DMS114 treated with DMSO at 0.1 percent for 48 hours (cell line): Measurements from ENCODE around the gene NUTM1.
"Not testable (repeated sequence)": the region's sequence is repeated elsewhere in the genome, so short reads cannot be mapped to it uniquely, and the experiment has no call there.

Experiments used
- DNase-seq: peaks from one replicate; lab custom pipeline; 2025; ENCODE audit not compliant: unreplicated experiment; lab: John Stamatoyannopoulos, UW

The NUTM1 gene

DNA sequence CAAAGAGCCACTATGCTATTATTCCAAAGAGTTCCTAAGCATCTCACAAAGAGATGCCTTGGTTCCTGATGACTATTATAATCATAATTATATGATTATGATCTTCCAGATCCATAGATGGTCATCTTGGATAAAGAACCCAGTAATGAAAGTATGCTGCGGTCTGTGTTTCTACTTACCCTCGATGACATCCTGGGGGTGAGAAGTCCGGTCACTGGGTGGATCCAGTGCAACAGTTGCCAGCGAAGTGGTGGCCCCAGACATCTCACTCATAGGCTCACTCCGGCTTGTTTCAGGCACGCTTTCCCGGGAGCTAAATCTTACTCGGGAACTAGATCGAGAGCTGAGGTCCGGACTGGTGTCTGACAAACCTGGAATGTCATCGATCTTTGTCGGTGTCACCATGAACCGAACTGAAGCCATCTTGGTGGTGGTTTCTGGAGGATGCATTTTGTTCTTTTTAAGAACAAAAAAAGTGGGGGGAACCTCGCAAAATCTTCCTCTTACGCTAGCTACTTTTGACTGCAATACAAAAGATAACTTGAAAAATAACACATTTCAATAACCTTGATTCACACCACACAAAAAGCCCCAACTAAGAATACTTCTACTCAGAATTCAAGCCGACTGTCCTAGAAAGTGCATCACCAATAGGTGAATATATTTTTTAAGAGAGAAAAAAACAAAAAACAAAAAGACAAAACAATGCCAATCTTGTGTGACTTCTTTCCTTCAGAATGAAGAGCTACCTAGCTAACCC is 6.7 kb upstream of the NUTM1 start:
- DNase-seq = no peak

- DNase-seq = no peak
Observed at GRCh38 chr15:34336991-34337556, 6.0 kb upstream of the NUTM1 start.

GRCh38 chr15:34337557-34338306 is 5.4 kb upstream of the NUTM1 start, which contains the start of gene SLC12A6:
SLC12A6 (minus strand) TSS chr15:34337781; CDS start chr15:34336680, 1,101 bp downstream.
- peak; percentile 82 for DNase-seq

DNA sequence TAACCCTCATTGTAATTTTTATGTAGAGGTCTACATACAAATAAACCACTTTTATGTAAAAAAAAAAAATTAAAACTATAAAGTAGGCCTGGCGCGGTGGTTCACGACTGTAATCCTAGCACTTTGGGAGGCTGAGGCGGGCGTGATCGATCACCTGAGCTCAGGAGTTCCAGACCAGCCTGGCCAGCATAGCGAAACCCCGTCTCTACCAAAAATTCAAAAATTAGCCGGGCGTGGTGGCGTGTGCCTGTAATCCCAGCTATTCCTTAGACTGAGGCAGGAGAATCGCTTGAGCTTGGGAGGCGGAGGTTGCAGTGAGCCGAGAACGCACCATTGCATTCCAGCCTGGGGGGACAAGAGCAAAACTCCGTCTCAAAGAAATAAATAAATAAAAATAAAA is 4.8 kb upstream of the NUTM1 start:
- DNase-seq = no peak

DNA sequence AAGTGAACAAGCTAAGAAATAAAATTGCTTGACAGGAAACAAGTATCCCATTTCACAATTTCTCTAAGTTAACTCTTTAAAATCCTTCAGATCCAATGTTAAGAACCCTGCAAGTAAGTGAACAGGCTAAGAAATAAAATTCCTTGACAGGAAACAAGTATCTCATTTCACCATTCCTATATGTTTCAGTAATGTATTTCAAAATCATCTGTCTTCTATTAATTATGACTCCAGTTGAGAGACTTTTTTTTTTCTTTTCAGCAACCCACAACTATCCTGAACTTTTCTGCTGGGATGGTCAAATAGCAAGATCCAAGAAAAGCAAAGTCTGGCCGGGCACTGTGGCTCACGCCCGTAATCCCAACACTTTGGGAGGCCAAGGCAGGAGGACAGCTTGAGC is 3.2 kb upstream of the NUTM1 start:
- no peak for DNase-seq

GRCh38 chr15:34341381-34342212 is 1.5 kb upstream of the NUTM1 start:
- no peak for DNase-seq

- not testable (repeated sequence) for DNase-seq
Observed at GRCh38 chr15:34342213-34342736, 840 bp upstream of the NUTM1 start.

GRCh38 chr15:34347951-34348638 is 5.0 kb downstream of the NUTM1 start:
- DNase-seq = no peak

DNA sequence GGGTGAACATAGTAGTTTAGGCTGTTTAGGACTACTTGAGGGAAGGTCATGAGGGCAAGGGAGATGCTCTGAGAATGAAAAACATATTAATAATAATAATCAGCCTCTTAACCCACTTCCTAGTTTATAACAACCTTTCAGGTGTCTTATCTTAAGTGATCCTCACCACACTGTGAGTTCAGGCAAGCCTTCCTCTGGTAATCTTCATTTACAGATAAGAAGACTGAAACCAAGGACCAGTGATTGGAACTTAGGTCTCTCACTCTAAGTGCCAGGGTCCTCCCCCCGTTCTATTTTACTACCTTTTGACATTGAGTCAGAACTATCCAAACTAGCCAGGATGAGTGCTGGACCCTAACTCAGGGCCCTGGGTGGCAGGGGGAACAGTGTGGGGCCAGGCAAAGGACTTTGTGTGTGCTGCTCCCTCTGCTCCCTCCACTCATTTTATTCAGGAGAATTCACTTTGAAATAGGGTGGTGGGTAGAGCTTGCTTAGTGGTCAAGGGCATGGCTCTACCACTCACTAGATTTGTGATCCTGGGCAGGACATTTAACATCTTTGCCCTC is 5.7 kb downstream of the NUTM1 start:
- no peak for DNase-seq

- no peak for DNase-seq
Observed at GRCh38 chr15:34349769-34350168, 6.7 kb downstream of the NUTM1 start.

DNA sequence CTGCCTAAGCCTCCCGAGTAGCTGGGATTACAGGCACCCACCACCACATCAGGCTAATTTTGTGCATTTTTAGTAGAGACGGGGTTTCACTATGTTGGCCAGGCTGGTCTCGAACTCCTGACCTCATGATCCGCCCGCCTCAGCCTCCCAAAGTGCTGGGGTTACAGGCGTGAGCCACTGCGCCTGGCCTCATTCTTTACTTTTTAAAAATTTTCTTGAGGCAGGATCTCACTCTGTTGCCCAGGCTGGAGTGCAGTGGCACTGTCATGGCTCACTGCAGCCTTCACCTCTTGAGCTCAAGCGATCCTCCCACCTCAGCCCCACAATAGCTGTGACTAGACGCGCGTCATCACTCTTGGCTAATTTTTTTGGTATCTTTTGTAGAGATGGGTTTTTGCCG is 9.9 kb downstream of the NUTM1 start:
- DNase-seq = not testable (repeated sequence)

DNA sequence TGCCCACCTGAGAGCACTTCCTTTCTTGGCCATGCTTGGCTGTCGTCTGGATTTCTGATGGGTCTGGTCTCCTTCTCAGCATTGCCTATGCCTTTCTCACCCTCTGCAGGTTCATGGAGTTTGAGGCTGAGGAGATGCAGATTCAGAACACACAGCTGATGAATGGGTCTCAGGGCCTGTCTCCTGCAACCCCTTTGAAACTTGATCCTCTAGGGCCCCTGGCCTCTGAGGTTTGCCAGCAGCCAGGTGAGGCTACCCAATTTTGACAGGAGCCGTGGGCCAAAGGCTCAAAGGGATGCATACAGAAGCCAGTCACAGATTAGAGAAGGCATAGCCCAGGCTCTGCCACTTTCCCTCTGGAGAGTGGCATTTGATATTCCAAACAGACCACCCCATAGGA is 10.5 kb downstream of the NUTM1 start:
- no peak for DNase-seq

- DNase-seq = no peak
Observed at GRCh38 chr15:34354286-34354685, 11.2 kb downstream of the NUTM1 start.

GRCh38 chr15:34355241-34355640 is 12.1 kb downstream of the NUTM1 start:
- DNase-seq = no peak

- no peak for DNase-seq
Observed at GRCh38 chr15:34357653-34358052, 14.5 kb downstream of the NUTM1 start.

DNA sequence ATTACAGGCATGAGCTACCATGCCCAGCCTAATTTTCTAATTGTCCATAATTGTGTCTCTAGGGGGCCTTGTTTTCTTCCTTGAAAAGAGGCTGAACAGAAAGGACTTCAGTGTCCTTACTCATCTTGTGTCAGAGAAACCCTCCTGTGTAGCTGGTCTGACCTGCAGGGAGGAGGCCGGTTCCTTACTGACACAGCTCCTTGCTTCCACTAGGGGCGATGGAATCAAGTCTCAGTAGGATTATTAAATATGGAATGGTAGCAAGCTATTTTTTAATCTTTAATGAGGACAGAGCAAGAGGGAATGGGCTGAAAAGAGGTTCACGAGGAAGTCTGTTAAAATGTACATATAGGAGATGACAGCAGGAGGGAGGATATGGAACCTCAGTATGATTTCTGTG is 15.3 kb downstream of the NUTM1 start:
- DNase-seq = peak; percentile 14

DNA sequence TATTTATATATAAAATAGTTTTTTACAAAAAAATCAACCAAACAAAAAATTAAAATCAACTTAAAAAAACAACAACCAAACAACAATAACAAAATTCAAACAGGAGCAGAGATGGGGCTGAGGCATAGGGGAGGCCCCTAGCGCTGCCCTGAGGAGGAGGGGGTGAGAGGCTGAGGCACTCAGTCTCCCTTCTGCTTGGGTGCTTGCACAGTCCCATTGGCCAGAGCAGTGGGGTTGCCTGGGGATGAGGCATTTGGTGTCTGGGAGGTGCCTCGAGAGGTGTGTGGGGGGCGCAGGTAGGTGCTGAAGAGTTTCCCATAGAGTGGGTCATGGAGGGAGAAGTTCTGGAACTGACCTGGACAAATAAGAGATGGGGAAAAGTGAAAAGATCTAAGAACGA is 15.8 kb downstream of the NUTM1 start:
- no peak for DNase-seq

DNA sequence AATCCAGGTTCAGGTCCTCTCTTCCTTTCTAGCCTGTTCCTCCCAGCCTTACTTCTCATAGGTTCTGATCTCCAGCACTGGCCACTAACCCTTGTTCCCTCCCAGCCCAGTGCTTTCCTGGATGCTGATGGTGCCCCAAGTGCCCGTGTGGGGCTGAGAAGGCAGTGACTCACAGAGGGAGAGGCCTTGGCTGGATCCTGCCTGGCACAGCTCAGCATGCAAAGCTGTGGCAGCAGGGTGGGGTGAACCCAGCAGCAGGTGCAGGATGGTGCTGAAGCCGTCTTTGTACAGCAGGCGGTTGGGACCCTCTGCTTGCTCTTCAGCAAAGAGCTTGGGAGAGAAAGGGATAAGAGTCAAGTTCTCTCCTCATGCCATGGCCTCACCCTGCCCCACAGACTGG is 16.3 kb downstream of the NUTM1 start:
- no peak for DNase-seq

DNA sequence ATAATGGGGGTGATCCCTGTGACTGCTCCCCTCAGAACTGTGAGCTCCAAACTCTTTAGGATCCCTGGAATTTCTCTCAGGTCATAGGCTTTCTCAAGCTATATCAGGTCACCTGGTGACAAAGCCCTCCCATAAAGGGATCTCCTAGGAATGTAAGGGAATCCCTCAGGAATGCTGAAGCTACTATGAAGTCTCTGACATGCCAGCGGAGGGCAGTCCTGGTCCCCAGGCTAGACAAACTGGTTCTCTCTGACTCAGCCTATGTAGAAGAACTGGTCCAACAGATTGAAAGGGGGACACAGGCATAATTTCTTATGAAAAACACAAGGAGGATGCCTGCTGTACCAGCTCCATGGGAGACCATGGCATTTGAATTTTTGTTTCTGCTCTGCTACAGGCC is 17.2 kb downstream of the NUTM1 start:
- no peak for DNase-seq

DNA sequence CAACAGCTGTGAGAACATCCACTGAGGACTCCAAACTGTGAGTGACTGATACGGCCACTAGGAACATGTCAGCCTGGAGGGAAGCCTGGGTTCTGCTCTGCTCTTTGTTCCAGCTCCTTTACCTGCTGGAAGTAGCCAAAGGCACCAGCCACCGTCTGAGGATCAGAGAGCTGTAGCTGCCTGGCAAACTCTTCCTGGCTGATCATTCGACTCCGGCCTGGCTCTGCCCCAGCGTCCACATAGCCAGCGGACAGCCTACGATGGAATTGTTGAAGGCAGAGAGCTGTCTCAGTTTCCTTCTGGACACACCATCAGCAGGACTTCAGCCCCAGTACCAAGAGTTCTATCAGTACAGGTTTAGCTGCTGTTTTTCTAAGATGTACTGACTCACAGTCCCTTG is 18.2 kb downstream of the NUTM1 start:
- no peak for DNase-seq
